ENCODE measurements around the gene INPP5E.

INPP5E gene

DNA sequence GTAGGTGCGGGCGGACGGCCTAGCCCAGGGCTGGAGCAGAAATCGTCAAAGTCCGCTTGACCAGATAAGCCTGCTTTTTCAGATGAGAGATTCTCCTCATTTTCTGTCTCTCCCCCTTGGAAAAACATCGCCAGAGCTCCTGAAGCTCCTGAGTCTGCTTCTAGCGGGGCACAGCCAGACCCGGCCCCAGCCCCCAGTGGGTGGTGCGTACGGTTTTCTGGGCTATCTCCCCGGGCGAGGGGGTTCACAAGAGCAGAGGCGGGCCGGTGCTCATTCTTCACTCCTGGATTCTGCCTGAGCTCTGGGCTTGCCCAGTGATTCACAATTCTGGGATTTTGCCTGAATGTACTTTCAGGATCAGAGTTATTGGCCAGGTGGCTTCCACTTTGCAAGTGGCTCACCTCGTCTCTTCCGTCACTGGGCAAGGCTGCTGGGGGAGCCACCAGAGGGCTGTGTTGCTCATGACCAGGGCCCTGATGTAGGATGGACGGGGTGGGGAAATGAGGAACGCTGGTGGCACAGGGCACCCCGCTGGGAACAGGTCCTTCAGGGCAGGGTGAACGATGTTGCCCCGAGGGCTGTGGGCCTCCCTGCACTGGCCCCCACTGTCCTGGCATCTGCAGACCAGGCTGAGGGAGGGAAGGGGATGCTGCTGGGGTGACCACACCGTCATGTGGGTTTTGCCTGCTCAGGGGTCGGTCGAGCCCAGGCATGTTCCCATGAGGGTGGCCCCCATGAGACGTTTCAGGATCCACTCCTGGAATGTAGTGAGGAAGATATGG lies 36.9 kb upstream of the INPP5E start:
- peaks cover 42% of the 10 kb centered on the region for H4K20me1 ChIP-seq (ENCODE audit: insufficient read depth, low read length, poor library complexity, severe bottlenecking)

DNA sequence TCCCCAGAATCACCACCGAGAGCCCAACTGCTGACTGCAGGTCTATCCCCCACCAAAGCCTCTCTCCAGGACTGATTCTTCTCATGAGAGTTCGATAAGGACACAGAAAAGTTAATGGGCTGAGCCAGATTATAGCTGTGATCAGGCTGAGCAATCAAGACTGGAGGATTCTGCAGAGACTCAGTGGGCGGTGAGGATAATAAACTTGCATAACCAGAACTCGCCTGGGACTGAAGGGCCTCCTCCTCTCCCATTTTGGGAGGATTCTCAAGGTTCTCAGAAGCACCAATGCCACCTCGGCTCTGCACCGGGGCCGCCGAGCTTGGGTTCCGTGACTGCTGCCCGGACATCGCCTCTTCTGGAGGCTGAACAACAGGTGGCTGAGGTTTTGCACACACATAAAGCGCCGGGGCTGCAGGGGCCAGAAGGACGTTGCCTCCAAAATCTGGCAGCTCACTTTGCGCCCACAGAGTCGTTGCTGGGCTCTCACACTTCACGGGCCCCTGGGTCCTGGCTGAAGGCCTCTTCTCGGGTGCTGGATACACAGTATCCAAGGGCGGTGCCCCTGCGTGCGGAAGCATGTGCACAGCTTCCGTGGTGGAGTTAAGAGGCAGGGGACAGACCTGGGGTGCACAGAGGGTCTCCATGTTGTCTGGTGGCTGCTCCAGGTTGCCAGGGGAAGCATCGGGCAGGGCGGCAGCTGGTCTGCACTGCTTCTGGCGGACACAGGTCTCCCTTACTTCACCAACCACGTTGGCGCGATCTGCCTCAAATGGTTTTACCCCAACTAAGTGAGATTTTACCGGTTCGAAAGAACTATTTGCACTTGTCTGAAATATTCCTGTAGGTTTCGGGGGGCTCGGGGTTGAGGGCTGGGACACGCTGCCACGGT lies 35.6 kb upstream of the INPP5E start:
- no peaks in the 10 kb centered on the region for H3K9me2 ChIP-seq (replicated peaks; ENCODE audit: low read depth, low read length)
- no peak overlapping the region for H3K4me3 ChIP-seq (ENCODE audit: low read length, poor library complexity, severe bottlenecking)
- H2AFZ ChIP-seq (ENCODE audit: low read length): no peak overlapping the region
- no peaks in the 10 kb centered on the region for H3F3A ChIP-seq (ENCODE audit: low read depth)
- H3K79me2 ChIP-seq (ENCODE audit: insufficient read depth, low read length): peaks cover 42% of the 10 kb centered on the region
- H3K4me2 ChIP-seq (ENCODE audit: low read depth, low read length, poor library complexity, severe bottlenecking): no peak overlapping the region
- peaks cover 30% of the 10 kb centered on the region for H4K20me1 ChIP-seq (ENCODE audit: insufficient read depth, low read length, poor library complexity, severe bottlenecking)
- H3K36me3 ChIP-seq (ENCODE audit: insufficient read depth, low read length): peaks cover 68% of the 10 kb centered on the region; the same call in 1 of the 2 replicates
- peaks cover 4% of the 10 kb centered on the region for H3K4me1 ChIP-seq (ENCODE audit: insufficient read depth, low read length, poor library complexity, severe bottlenecking)
- TF ChIP-seq EZH2phosphoT487 (IDR thresholded peaks at IDR 0.05; ENCODE audit: borderline replicate concordance): no peak
- TF ChIP-seq, protein P1, sequence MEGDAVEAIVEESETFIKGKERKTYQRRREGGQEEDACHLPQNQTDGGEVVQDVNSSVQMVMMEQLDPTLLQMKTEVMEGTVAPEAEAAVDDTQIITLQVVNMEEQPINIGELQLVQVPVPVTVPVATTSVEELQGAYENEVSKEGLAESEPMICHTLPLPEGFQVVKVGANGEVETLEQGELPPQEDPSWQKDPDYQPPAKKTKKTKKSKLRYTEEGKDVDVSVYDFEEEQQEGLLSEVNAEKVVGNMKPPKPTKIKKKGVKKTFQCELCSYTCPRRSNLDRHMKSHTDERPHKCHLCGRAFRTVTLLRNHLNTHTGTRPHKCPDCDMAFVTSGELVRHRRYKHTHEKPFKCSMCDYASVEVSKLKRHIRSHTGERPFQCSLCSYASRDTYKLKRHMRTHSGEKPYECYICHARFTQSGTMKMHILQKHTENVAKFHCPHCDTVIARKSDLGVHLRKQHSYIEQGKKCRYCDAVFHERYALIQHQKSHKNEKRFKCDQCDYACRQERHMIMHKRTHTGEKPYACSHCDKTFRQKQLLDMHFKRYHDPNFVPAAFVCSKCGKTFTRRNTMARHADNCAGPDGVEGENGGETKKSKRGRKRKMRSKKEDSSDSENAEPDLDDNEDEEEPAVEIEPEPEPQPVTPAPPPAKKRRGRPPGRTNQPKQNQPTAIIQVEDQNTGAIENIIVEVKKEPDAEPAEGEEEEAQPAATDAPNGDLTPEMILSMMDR (conservative IDR thresholded peaks at IDR 0.05; ENCODE audit: low read length): no peak
- no peaks in the 10 kb centered on the region for H3K27me3 ChIP-seq (ENCODE audit: insufficient read depth, low read length, poor library complexity, severe bottlenecking)
- no peaks in the 10 kb centered on the region for H3K9me3 ChIP-seq (ENCODE audit: insufficient read depth, low read depth, low read length)
- H3K9ac ChIP-seq (ENCODE audit: low read depth, low read length, poor library complexity, severe bottlenecking): no peak overlapping the region

More for the DNA sequence above, 36.9 kb upstream of the INPP5E start:
- Histone ChIP-seq H3K79me2 (ENCODE audit: insufficient read depth, low read length) (peaks cover 52% of the 10 kb centered on the region), H3K27me3 (ENCODE audit: insufficient read depth, low read length, poor library complexity, severe bottlenecking) (no peaks in the 10 kb centered on the region), H3K9me3 (ENCODE audit: insufficient read depth, low read depth, low read length) (no peaks in the 10 kb centered on the region), H3F3A (ENCODE audit: low read depth) (no peaks in the 10 kb centered on the region), H3K4me1 (ENCODE audit: insufficient read depth, low read length, poor library complexity, severe bottlenecking) (peaks cover 12% of the 10 kb centered on the region), H3K4me3 (ENCODE audit: low read length, poor library complexity, severe bottlenecking) (no peak overlapping the region), H2AFZ (ENCODE audit: low read length) (no peak overlapping the region), H3K9me2 (replicated peaks; ENCODE audit: low read depth, low read length) (no peaks in the 10 kb centered on the region), H3K9ac (ENCODE audit: low read depth, low read length, poor library complexity, severe bottlenecking) (no peak overlapping the region), H3K36me3 (ENCODE audit: insufficient read depth, low read length) (peaks cover 54% of the 10 kb centered on the region; the same call in 1 of the 2 replicates), H3K4me2 (ENCODE audit: low read depth, low read length, poor library complexity, severe bottlenecking) (no peak overlapping the region)
- TF ChIP-seq, protein P1 (conservative IDR thresholded peaks at IDR 0.05; ENCODE audit: low read length): no peak
- TF ChIP-seq EZH2phosphoT487 (IDR thresholded peaks at IDR 0.05; ENCODE audit: borderline replicate concordance): no peak

DNA sequence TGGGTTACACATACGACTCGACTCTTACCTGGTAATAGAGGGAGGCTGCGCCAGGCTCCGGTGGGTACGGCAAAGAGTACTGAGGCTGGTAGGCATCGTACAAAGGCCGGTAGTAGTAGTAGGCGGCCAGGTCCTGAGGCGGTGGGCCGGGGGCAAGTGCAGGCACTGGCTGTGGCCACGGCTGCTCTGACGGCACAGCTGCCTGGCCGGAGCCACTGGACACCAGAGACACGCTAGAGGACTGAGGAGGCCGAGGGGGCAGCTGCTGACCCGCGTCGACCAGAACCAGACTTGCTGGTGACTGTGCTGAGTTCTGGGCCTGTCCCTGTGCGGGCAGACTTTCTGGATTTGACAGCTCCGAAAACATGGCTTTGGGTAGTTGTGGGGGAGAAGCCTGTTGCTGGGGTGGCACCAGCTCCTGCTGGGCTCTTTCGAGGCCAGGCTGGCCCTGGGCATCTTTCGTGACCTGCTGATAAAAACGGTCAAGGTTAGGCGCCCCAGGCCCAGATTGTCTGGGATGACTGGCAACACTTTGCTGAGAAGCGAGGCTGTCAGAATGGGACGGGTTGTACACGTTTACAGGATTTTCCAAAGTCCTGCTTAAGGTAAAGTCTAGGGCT lies 34.5 kb upstream of the INPP5E start:
- H3K4me1 ChIP-seq (ENCODE audit: insufficient read depth, low read length, poor library complexity, severe bottlenecking): no peaks in the 10 kb centered on the region
- H3K9me3 ChIP-seq (ENCODE audit: insufficient read depth, low read depth, low read length): no peaks in the 10 kb centered on the region
- no peaks in the 10 kb centered on the region for H3K9me2 ChIP-seq (replicated peaks; ENCODE audit: low read depth, low read length)
- H3K4me3 ChIP-seq (ENCODE audit: low read length, poor library complexity, severe bottlenecking): no peak overlapping the region
- H3K4me2 ChIP-seq (ENCODE audit: low read depth, low read length, poor library complexity, severe bottlenecking): no peak overlapping the region
- H2AFZ ChIP-seq (ENCODE audit: low read length): no peak overlapping the region
- peaks cover 21% of the 10 kb centered on the region for H4K20me1 ChIP-seq (ENCODE audit: insufficient read depth, low read length, poor library complexity, severe bottlenecking)
- no peak overlapping the region for H3K9ac ChIP-seq (ENCODE audit: low read depth, low read length, poor library complexity, severe bottlenecking)
- peaks cover 31% of the 10 kb centered on the region for H3K79me2 ChIP-seq (ENCODE audit: insufficient read depth, low read length)
- TF ChIP-seq, protein P1 (conservative IDR thresholded peaks at IDR 0.05; ENCODE audit: low read length): no peak
- TF ChIP-seq EZH2phosphoT487 (IDR thresholded peaks at IDR 0.05; ENCODE audit: borderline replicate concordance): no peak
- H3K27me3 ChIP-seq (ENCODE audit: insufficient read depth, low read length, poor library complexity, severe bottlenecking): no peaks in the 10 kb centered on the region
- H3K36me3 ChIP-seq (ENCODE audit: insufficient read depth, low read length): peaks cover 74% of the 10 kb centered on the region; the same call in 1 of the 2 replicates
- no peaks in the 10 kb centered on the region for H3F3A ChIP-seq (ENCODE audit: low read depth)
